Middle frontal gyrus (tissue), 1 donor: ENCODE data around the gene STX3.

ENCODE experiments used
- DNase-seq: peaks from one replicate; pipeline ENCODE4 v3.0.0-alpha.2; 2015; ENCODE audit warnings: low spot score; ENCODE audit errors: extremely low spot score

Gene STX3

DNA sequence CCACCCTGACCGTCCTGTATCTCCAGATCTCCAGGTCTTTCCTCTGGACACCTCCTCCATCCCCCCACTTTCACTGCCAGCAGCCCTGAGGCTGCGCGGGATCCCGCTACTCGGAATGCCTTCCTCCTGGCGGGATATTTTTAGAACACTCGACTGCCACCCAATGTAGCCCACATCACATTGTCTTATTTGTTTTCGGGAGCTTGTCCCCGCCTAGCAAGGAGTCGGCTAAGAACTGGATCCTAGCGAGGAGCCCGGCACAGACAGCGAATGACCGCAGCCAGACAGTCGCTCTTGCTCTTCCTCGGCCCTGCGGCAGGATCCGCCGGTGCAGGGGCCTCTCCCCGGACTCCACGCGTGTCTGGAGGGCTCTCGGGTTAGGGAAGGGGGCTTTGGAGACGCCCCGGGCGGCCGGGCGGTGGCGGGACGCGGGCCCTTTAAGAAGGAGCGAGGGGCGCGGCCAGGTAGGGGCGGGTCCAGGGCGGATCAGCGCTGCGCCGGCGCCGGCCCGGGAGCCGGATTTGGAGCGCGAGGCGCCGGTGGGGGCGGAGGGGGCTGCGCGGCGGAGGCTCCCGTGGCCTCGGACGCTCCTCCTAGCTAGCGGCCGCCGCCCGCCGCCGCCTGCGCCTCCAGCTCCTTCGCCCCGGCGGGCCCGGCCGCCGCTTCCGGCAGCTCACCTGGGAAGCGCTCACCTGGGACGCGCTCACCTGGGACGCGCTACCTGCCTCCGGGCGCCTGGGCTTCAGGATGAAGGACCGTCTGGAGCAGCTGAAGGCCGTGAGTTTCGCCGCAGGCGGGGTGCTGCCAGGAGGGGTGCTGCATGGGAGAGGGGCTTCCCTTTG, at the start of gene STX3:
STX3 (plus strand) TSS at position 518 of the 842 bp plus-strand sequence; CDS start at position 748, 230 bp downstream.
- DNase-seq, result no peak

DNA sequence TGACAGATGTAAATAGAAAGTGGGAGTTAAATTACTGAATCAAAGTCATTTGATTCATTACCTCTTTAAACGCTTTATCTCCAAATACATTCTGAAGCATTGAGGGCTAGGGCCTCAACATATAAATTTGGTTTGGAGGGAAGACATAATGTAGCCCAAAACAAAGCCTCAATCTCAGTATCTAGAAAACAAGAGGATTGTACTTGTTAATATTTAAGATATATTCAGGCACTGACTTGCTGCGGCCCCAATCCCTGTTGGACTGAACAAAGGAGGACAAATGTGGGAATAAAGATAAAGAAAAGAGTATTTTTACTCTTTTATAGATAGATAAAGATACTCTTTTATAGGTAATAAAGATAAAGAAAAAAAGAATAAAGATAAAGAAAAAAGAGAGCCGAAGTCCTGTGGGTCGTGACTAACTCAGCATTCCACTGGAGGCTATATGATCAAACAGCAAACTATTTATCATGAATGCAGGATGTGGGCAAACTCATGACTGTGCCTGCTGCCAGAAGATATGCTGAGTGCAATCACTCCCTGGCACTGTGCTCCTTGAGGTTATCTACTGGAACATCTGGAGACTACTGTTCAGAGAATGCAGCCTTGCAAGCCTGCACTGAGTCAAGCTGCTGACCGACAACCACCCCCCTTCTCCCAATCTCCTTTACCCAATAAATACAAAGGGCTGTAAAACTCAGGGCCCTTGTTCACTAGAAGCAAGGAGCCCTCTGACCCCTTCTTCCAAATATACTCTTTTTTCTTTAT, 48.5 kb upstream of the STX3 start:
- DNase-seq, result no peak

GRCh38 chr11:59707371-59707770, 47.8 kb upstream of the STX3 start:
- DNase-seq, result no peak

GRCh38 chr11:59708537-59708936, 46.6 kb upstream of the STX3 start:
- DNase-seq, result no peak

DNA sequence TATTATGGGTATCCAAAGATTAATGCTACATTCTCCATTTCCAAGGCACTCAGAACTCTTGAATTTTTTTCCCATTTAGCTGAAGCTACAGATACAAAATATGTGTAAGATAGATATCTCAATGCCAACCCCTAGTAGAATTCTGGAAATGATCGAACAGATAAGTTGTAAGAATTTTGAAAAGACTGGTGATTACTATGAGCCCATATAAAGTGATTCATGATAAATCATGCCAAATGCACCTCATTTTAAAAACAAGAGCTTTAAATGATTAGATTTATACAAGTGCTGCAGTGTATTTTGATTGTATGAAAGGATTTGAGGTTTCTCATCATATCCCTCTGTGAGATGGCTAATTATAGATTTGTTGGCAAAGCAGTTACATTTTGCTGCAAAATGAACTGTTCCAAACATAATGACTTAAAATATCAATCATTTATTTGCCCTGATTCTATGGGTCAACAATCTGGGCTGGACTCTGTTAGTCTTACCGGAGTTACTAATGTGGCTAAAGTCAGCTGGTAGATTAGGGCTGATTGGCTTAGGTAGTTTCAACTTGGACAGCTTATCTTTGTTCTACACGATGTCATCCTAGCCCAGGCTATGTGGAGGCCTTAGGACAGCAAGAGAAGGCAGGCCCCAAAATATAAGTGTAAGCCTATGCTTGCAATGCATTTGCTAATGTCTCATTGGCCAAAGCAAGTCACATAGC, 44.9 kb upstream of the STX3 start:
- DNase-seq, result no peak

DNA sequence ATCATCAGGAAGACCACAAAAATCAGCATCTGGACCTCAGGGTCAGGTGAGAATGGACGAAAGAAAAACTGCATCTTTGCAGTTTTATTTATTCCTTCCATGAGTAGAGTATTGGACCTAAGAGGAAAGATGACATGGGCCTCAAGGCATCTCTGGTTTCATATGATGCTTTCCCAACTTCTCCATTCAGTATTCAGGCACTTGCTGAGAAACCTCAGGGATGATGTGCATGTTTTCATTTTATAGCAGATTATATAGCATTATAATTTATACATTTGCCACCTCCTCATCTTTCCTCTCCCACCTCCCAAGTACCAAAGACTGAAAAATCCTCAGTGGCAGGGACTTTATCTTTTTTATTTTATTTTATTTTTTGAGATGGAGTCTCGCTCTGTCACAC, 41.4 kb upstream of the STX3 start, which contains the start of gene OR10V1:
OR10V1 (minus strand) TSS at position 101 of the 400 bp plus-strand sequence; CDS start at position 101, 0 bp downstream.
- no peak for DNase-seq

DNA sequence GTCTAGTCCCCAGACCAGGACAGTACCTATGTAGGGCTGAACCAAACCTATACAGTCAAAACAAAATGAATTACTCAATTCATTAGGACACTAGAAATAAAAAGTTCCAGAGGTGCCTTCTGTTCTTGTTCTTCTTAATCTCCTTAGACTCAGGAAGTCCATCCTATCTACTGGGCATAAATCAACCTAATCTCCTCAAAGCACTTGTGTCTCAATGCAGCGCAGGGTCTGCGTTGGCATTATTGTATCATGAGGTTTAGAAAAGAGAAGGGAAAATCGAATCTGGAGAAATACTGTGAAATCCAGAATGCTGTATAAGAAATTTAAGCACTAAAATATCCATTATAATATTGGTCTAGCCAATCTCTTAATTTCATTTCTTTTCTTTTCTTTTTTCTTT, 39.1 kb upstream of the STX3 start:
- no peak for DNase-seq

DNA sequence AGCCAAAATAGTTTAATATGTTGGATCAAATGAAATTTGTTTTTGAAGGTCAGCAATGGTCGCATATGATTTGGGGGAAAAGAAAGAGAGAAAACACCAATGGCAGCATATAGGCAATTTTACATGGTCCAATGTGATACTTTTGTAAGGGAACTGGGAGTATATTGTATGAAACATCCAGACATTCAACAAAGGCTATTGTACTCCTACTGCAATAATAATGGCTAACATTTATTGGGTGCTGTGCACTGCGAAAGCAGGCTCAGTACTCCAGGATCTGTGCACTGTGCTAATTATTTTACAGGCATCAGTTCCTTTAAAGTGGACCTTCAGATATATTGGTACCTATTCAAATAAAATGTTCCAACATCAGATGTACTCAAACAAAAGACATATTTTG, 35.6 kb upstream of the STX3 start:
- DNase-seq, result no peak

DNA sequence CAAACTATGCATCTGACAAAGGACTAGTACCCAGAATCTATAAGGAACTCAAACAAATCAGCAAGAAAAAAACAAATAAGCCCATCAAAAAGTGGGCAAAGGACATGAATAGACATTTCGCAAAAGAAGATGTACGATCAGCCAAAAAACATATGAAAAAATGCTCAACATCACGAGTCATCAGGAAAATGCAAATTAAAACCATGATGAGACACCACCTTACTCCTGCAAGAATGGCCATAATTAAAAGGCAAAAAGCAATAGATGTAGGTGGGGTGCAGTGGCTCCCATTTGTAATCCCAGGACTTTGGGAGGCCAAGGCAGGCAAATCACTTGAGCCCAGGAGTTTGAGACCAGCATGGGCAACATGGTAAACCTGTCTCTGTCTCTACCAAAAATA, 31.1 kb upstream of the STX3 start:
- DNase-seq, result no peak

DNA sequence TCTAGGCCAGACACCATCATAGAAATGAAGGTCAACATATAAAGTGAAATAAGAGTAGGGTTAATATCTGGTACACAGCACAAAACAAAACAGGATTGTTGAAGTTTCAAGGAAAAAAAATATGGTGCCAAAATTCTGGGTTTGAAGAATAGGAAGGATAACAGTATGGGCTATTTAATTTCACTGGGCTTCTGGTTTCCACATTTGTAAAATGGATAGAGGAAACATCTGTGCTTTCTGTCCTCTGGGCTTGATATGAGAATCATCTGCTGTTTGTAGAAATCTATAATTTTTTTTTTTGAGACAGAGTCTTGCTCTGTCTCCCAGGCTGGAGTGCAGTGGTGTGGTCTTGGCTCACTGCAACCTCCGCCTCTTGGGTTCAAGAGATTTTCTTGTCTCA, 27.8 kb upstream of the STX3 start:
- no peak for DNase-seq

DNA sequence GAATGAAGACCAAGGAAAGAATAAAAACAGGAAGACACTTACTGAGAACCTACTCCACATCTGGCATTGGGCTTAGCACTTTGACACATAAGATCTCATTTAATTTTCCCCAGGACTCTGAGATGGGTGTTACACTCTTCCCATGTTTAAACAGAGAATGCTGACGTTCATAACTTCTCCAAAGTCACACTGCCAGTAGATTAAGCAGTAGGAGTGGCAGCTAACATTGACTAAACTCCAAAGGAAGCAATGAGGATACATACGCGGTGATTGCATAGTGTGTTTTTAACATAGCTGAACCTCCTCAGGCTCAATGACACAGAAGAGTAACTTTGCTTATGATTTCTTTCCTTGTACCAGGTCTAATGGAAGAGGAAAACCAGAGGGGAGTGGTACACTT, 27.0 kb upstream of the STX3 start:
- no peak for DNase-seq

GRCh38 chr11:59728913-59729312, 26.3 kb upstream of the STX3 start:
- DNase-seq, result no peak

DNA sequence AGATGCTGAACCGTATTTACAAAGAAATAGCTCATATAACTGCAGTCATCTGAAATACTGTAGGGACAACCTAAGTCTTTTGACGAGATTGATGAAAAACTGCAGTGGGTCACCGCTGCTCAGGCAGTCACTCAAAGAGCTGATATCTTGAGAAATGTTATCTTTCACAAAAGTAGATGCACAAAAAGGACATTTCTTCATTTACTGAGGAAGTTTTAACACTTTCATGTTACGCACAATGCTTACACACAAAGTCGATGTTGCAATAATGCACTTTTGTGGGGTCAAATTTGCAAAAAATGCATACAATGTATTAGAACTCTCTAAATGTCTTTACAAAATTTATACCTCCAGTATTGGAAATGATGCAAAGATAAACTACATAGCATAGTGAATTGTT, 25.3 kb upstream of the STX3 start:
- DNase-seq, result no peak

- DNase-seq, result no peak
Measured at GRCh38 chr11:59730896-59731565, 24.1 kb upstream of the STX3 start.

DNA sequence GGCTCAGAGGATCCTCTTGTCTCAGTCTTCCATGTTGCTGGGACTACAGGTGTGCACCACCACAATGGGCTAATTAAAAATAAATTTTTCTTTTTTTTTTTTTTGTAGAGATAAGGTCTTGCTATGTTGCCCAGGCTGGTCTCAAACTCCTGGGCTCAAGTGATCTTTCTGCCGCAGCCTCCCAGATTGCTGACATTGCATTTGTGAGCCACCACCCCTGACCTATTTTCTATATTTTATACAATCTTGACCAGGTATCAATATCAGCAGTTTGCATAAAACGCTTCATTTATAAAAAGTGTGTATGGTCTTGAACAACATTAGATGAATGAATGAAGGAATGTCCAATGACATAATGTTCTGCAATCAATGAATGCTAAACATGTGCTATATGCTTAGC, 9.1 kb upstream of the STX3 start:
- DNase-seq, result no peak

- DNase-seq, result peak; percentile 75
Measured at GRCh38 chr11:59753650-59754493, 1.3 kb upstream of the STX3 start.

GRCh38 chr11:59754494-59754858, 700 bp upstream of the STX3 start:
- no peak for DNase-seq

DNA sequence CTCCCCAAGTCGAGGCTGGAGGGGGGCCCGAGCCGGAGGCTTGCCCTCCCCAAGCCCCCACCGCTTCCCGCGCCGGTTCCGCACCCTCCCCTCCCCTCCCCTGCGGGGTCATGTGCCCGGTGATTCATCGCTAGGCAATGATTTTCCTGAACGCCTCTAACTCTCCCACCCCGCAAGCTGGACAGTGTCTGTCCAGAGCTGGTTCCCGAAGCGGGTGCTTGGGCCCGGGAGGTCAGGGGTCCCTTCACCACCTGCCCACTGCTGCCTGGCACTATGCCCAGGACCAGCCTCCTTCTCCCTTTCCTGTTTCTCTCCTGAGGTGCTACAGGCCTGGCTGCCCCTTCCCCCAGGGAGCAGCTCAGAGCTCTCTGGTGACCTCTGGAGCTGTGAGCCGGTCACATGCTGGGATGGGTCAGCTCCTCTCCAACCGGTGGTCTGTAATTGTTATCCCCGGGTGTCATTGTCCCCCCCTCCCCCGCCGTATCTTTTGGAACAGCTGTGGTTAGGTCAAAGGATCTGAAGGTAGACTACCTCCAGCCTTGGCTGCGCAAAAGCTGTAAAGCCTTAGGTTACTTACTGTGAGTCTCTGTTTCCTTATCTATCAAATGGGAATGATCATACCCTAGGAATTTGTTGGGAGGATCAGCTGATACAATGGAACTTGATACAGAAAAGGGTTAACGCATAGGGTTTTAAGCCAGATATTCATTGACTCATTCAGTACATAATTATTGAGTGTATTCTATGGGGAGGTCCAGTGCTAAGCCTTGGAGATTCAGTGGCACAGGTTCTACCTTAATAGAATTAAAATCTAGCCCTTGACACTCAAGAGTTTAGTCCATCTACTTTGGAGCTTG, 753 bp downstream of the STX3 start:
- no peak for DNase-seq

DNA sequence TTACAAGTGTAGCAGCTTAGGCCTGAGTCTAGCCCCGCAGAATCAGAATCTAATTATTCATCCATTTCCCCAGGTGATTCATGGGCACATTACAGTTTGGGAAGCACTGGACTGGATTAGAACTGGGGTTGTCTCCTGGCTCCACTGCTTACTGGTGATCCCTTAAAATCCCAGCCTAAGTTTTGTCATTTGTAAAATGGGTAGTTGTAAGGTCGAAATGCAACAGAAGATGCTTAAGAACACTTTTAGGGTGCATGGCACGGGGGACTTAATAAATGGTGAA, 1.3 kb downstream of the STX3 start:
- no peak for DNase-seq

DNA sequence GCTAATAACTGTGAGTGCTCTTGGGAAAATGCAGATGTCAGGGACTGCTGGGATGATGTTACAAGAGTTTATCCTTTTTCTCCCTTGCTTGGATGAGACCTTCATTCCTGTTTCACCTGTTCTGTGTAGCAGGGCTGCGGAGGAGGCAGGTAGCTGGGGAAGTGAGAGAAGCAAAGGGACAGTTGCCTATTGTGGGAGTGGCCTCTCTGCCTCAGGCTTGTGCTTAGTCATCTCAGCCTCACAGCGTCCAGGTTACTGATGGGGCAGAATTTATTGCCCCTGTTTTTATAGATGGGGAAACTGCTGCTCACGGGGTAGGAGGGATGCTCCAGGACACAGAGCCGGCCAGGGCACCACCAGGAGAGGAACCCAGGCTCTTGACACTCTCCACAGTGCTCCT, 1.7 kb downstream of the STX3 start:
- DNase-seq, result no peak
